H1 (cell line): ENCODE data around the gene NDUFA8. TPM values are rescaled to one million over a fixed set of nuclear protein-coding genes. Genes with fewer than 3 reads are reported as not detected.

ENCODE experiments used
- CTCF ChIA-PET: fragments of 300-600 bp; sonication (Branson Sonifier 250); formaldehyde crosslinking; loops from one replicate; lab custom pipeline; 2021; ENCODE audit not compliant: partially characterized antibody; lab: Charles Lee
- POLR2A ChIA-PET: fragments of 300-600 bp; sonication (Branson Sonifier 250); formaldehyde crosslinking; loops from one replicate; lab custom pipeline; 2021; ENCODE audit warnings: inconsistent platforms; ENCODE audit not compliant: partially characterized antibody; lab: Charles Lee
- DNase-seq, 2 experiments: peaks; one replicate each; pipeline versions ENCODE4 v3.0.0 to v3.0.0-alpha.2; 2010 to 2022; ENCODE audit warnings: low spot score in 2 of 2, low read depth in 1 of 2, mixed read lengths in 1 of 2
- FAIRE-seq: peaks from 2 replicates; lab custom pipeline; 2011; peaks lifted over from hg19 to GRCh38; lab: Jason Lieb, UNC
- H2AFZ ChIP-seq: 2 replicates; pipeline ENCODE4 v1.8.1; 2012; ENCODE audit warnings: low read length, inconsistent platforms
- H2AK5ac ChIP-seq: 2 replicates; pipeline ENCODE4 v1.6.1; 2013; ENCODE audit warnings: low read depth, low read length
- H2BK120ac ChIP-seq: replicated peaks from 2 replicates; pipeline ENCODE3; 2013; ENCODE audit warnings: low read depth, low read length, inconsistent platforms
- H2BK12ac ChIP-seq: 2 replicates; pipeline ENCODE4 v1.6.1; 2013; ENCODE audit warnings: low read depth, low read length
- H2BK15ac ChIP-seq: 2 replicates; pipeline ENCODE4 v1.6.1; 2013; ENCODE audit warnings: low read length
- H2BK20ac ChIP-seq: 2 replicates; pipeline ENCODE4 v1.6.1; 2013; ENCODE audit warnings: low read length
- H2BK5ac ChIP-seq: 2 replicates; pipeline ENCODE4 v1.6.1; 2013; ENCODE audit warnings: low read depth, low read length
- H3K14ac ChIP-seq: 2 replicates; pipeline ENCODE4 v1.6.1; 2013; ENCODE audit warnings: inconsistent platforms; ENCODE audit not compliant: insufficient read length
- H3K18ac ChIP-seq: 2 replicates; pipeline ENCODE4 v1.6.1; 2013; ENCODE audit warnings: low read length; ENCODE audit errors: extremely low read depth
- H3K23ac ChIP-seq: 2 replicates; pipeline ENCODE4 v1.6.1; 2013; ENCODE audit warnings: inconsistent platforms; ENCODE audit not compliant: insufficient read length
- H3K23me2 ChIP-seq: 2 replicates; pipeline ENCODE4 v1.6.1; 2013; ENCODE audit warnings: low read depth, low read length
- H3K27ac ChIP-seq: 2 replicates; pipeline ENCODE4 v1.6.1; 2011; ENCODE audit warnings: low read depth, low read length, inconsistent platforms
- H3K27me3 ChIP-seq, 4 experiments: replicated peaks in 1 of 4; 1 replicate in 1 of 4; 2 replicates in 3 of 4; pipeline versions ENCODE4 v1.6.1 to v1.8.1; 2011 to 2013; ENCODE audit warnings: low read length in 3 of 4, mild to moderate bottlenecking in 3 of 4, inconsistent platforms in 2 of 4, mixed read lengths in 2 of 4, moderate library complexity in 1 of 4; ENCODE audit not compliant: control insufficient read depth in 3 of 4, insufficient read depth in 3 of 4; ENCODE audit errors: extremely low read depth in 1 of 4
- H3K36me3 ChIP-seq, 4 experiments: 2 replicates each; pipeline versions ENCODE4 v1.6.1 to v1.8.1; 2011 to 2013; ENCODE audit warnings: mild to moderate bottlenecking in 4 of 4, low read length in 3 of 4, moderate library complexity in 2 of 4, control low read depth in 1 of 4, inconsistent platforms in 1 of 4; ENCODE audit not compliant: insufficient read depth in 4 of 4, control insufficient read depth in 2 of 4
- H3K4ac ChIP-seq: replicated peaks from 2 replicates; pipeline ENCODE3; 2013; ENCODE audit warnings: low read length, low read depth, mixed read lengths, inconsistent platforms; ENCODE audit not compliant: insufficient read length
- H3K4me1 ChIP-seq, 4 experiments: replicated peaks in 1 of 4; 1 replicate in 1 of 4; 2 replicates in 3 of 4; pipeline versions ENCODE4 v1.6.1 to v1.8.1; 2011 to 2013; ENCODE audit warnings: low read length in 3 of 4, inconsistent platforms in 2 of 4, mixed read lengths in 1 of 4; ENCODE audit not compliant: insufficient read depth in 4 of 4, control insufficient read depth in 3 of 4
- H3K4me2 ChIP-seq, 2 experiments: 2 replicates each; pipeline versions ENCODE4 v1.6.1 to v1.8.1; 2011 to 2013; ENCODE audit warnings: low read depth in 2 of 2, low read length in 2 of 2, control low read depth in 1 of 2, inconsistent platforms in 1 of 2, mild to moderate bottlenecking in 1 of 2; ENCODE audit not compliant: insufficient read depth in 1 of 2
- H3K4me3 ChIP-seq, 4 experiments: fragments of 200-600, 300-600 bp in 1 of 4; sonication (generic), shearing (Covaris generic), sonication (Bioruptor Twin) in 1 of 4; 2 replicates each; pipeline versions ENCODE4 v1.5.1 to v1.8.1; 2011 to 2016; ENCODE audit warnings: low read length in 4 of 4, low read depth in 3 of 4, control low read depth in 2 of 4, inconsistent platforms in 2 of 4, mild to moderate bottlenecking in 2 of 4, mixed read lengths in 1 of 4, moderate library complexity in 1 of 4; ENCODE audit not compliant: insufficient read depth in 2 of 4; ENCODE audit errors: extremely low read depth in 1 of 4
- H3K56ac ChIP-seq: replicated peaks from 2 replicates; pipeline ENCODE3; 2013; ENCODE audit warnings: low read depth, mild to moderate bottlenecking, mixed read lengths, low read length, inconsistent platforms; ENCODE audit not compliant: insufficient read length
- H3K79me1 ChIP-seq: 2 replicates; pipeline ENCODE4 v1.6.1; 2013; ENCODE audit warnings: low read depth, low read length, control low read depth
- H3K79me2 ChIP-seq, 2 experiments: 2 replicates each; pipeline versions ENCODE4 v1.6.1 to v1.8.1; 2012 to 2013; ENCODE audit warnings: low read length in 2 of 2, mild to moderate bottlenecking in 2 of 2, inconsistent platforms in 1 of 2; ENCODE audit not compliant: insufficient read depth in 2 of 2, control insufficient read depth in 1 of 2
- H3K9ac ChIP-seq, 4 experiments: replicated peaks in 1 of 4; 1 replicate in 1 of 4; 2 replicates in 3 of 4; pipeline versions ENCODE4 v1.6.1 to v1.8.1; 2011 to 2013; ENCODE audit warnings: low read depth in 3 of 4, low read length in 3 of 4, control low read depth in 2 of 4, mild to moderate bottlenecking in 2 of 4, moderate library complexity in 2 of 4, inconsistent platforms in 1 of 4; ENCODE audit errors: extremely low read depth in 1 of 4
- H3K9me3 ChIP-seq, 2 experiments: 2 replicates each; pipeline versions ENCODE4 v1.6.1 to v1.8.1; 2012 to 2013; ENCODE audit warnings: mild to moderate bottlenecking in 2 of 2, moderate library complexity in 2 of 2, control low read depth in 1 of 2, inconsistent platforms in 1 of 2, low read depth in 1 of 2, low read length in 1 of 2, mixed read lengths in 1 of 2; ENCODE audit not compliant: insufficient read depth in 2 of 2
- H4K20me1 ChIP-seq, 2 experiments: replicated peaks in 1 of 2; 2 replicates each; pipeline versions ENCODE3 to v1.8.1; 2011 to 2013; ENCODE audit warnings: inconsistent platforms in 2 of 2, low read length in 2 of 2, mild to moderate bottlenecking in 1 of 2; ENCODE audit not compliant: insufficient read depth in 2 of 2, control insufficient read depth in 1 of 2
- H4K5ac ChIP-seq: 2 replicates; pipeline ENCODE4 v1.6.1; 2013; ENCODE audit warnings: low read length, low read depth, mixed read lengths, inconsistent platforms; ENCODE audit not compliant: insufficient read length
- H4K8ac ChIP-seq: 2 replicates; pipeline ENCODE4 v1.8.0; 2013; ENCODE audit warnings: mild to moderate bottlenecking, moderate library complexity, low read length, inconsistent platforms; ENCODE audit not compliant: insufficient read depth; ENCODE audit errors: extremely low read depth
- H4K91ac ChIP-seq: replicated peaks from 2 replicates; pipeline ENCODE3; 2013; ENCODE audit warnings: low read length, mixed read lengths, inconsistent platforms; ENCODE audit not compliant: insufficient read length
- KDM4A ChIP-seq: IDR thresholded peaks from one replicate; pipeline ENCODE4 v1.7.1; 2012; ENCODE audit warnings: low read depth, mild to moderate bottlenecking, moderate library complexity, low read length, inconsistent platforms; ENCODE audit not compliant: severe bottlenecking
- NANOG ChIP-seq: IDR thresholded peaks from 2 replicates; pipeline ENCODE4 v1.6.1; 2011; ENCODE audit warnings: low read length, low read depth, mild to moderate bottlenecking, inconsistent platforms; ENCODE audit not compliant: insufficient read depth, poor library complexity, severe bottlenecking
- USF2 ChIP-seq: IDR thresholded peaks from 2 replicates; pipeline ENCODE4 v1.6.1; 2011; ENCODE audit warnings: low read length, improper control_type of control experiment
- WGBS, 2 experiments: shearing (Covaris generic) in 1 of 2; methylation state at CpG; one replicate each; pipeline versions ENCODE4 v1.1.6 to v1.1.7; 2013 to 2015; ENCODE audit warnings: low lambda C conversion rate in 2 of 2, mixed read lengths in 2 of 2, inconsistent platforms in 1 of 2, low coverage in 1 of 2, missing lambda C conversion rate in 1 of 2; ENCODE audit not compliant: insufficient replicate concordance in 2 of 2, insufficient coverage in 1 of 2, insufficient read length in 1 of 2; ENCODE audit errors: extremely low coverage in 1 of 2, missing lambda C conversion rate in 1 of 2; 5-methylcytosine and 5-hydroxymethylcytosine counted together
- polyA plus RNA-seq, 7 experiments: library from polyadenylated mRNA; depleted of rRNA in 3 of 7; stranded (reverse) in 5 of 7; unstranded in 2 of 7; fragments of >200 nt in 5 of 7; fragments of 200-250 nt in 2 of 7; gene quantifications; 1 replicate in 5 of 7; 2 replicates in 1 of 7; 4 replicates in 1 of 7; pipeline versions ENCODE4 v1.2.1 to v1.2.3, GENCODE V29; 2011 to 2013; ENCODE audit warnings: missing spikeins in 2 of 7, mixed read lengths in 2 of 7
- total RNA-seq: library from RNA; stranded (reverse); fragmentation: NEBNext Ultra II Directional; extraction: Animal tissue kit (Norgen Biotek cat#: 25700); gene quantifications from 2 replicates; pipeline ENCODE4 v1.2.1, GENCODE V29; 2021

Gene NDUFA8
- total and polyA plus RNA-seq, 2 of the 8 experiments (the other 6 are each of a cell fraction or from before 2014, with no cell fraction given), result 61.0 to 73.8 TPM

DNA sequence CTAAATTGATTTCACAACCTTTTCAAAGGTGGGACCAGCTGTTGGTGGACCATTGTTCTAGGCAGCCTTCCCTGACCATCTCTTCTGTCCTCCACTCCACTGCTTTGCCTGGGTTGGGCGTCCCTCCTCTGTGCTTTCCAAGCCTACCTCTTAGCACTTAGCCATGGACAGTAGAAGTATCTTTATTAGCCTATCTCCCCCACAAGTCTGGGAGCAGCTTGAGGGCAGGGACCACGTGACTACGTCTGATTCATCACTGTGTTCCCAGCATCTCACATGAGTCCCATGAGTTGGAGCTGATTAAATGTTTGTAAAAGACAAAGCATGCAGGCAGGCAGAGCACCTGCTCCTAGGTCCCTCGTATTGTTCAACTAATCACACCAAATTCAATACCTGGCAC, 21.1 kb upstream of the NDUFA8 start:
- CTCF ChIA-PET, result interaction anchor here (0.6 to 3.7 kb wide), 5 partner anchors 11 to 626 kb away, joined by 3 to 16 read pairs (median 3); partner anchors contain the start of gene NDUFA8
- H3K18ac ChIP-seq, result no peak overlapping the region
- H2BK5ac ChIP-seq, result no peak overlapping the region
- H3K4me2 ChIP-seq, result no peak overlapping the region
- H3K14ac ChIP-seq, result no peak overlapping the region
- H3K4me1 ChIP-seq, result no peaks in the 10 kb centered on the region; a peak in 1 of 7 replicates
- POLR2A ChIA-PET, result interaction anchor here (1.5 kb wide), 1 partner anchor 48 kb away, joined by 3 read pairs; the partner anchor contains the start of gene LHX6
- H3K79me1 ChIP-seq, result no peaks in the 10 kb centered on the region
- no peak overlapping the region for H3K9ac ChIP-seq
- WGBS, 2 experiments, result 58% methylated on average over 4 of the region's 4 CpGs; no CpG with 5 or more reads in 1 of the 2 experiments
- H2BK20ac ChIP-seq, result no peak overlapping the region
- H3K79me2 ChIP-seq, result no peaks in the 10 kb centered on the region
- no peak overlapping the region for H2BK12ac ChIP-seq
- no peak overlapping the region for H2BK15ac ChIP-seq
- no peak overlapping the region for H3K27ac ChIP-seq
- H3K36me3 ChIP-seq, result no peaks in the 10 kb centered on the region
- FAIRE-seq (no peak), DNase-seq (no peak)
- no peaks in the 10 kb centered on the region for H3K27me3 ChIP-seq
- H4K8ac ChIP-seq, result no peak overlapping the region
- no peak overlapping the region for H2AK5ac ChIP-seq
- H4K5ac ChIP-seq, result no peak overlapping the region
- no peak overlapping the region for H2AFZ ChIP-seq
- H3K4me3 ChIP-seq, result no peak overlapping the region
- no peaks in the 10 kb centered on the region for H3K23me2 ChIP-seq
- no peak overlapping the region for H3K4ac ChIP-seq
- H2BK120ac ChIP-seq, result no peak overlapping the region
- H3K23ac ChIP-seq, result no peak overlapping the region
- H4K91ac ChIP-seq, result no peak overlapping the region
- no peaks in the 10 kb centered on the region for H4K20me1 ChIP-seq
- H3K9me3 ChIP-seq, result no peaks in the 10 kb centered on the region
- no peak overlapping the region for H3K56ac ChIP-seq
- TF ChIP-seq USF2 (no peak), NANOG (no peak), KDM4A (no peak)
